Parathyroid adenoma (tissue), 2 donors: ENCODE results near the gene SRSF11.

Source experiments
- H2AFZ ChIP-seq: fragments of 300-600 bp; sonication (generic); one replicate; pipeline ENCODE4 v1.7.0; 2017; ENCODE audit warnings: antibody characterized with exemption, mild to moderate bottlenecking
- H3K27ac ChIP-seq: fragments of 300-600 bp; sonication (generic); one replicate; pipeline ENCODE4 v1.7.0; 2017
- H3K27me3 ChIP-seq: fragments of 300-600 bp; sonication (generic); one replicate; pipeline ENCODE4 v1.7.0; 2017; ENCODE audit warnings: low read length; ENCODE audit not compliant: control insufficient read depth, insufficient read depth
- H3K36me3 ChIP-seq: fragments of 300-600 bp; sonication (generic); one replicate; pipeline ENCODE4 v1.7.0; 2017; ENCODE audit warnings: low read length; ENCODE audit not compliant: control insufficient read depth, insufficient read depth
- H3K4me1 ChIP-seq: fragments of 300-600 bp; sonication (generic); one replicate; pipeline ENCODE4 v1.7.0; 2017; ENCODE audit warnings: control low read depth
- H3K4me2 ChIP-seq: fragments of 300-600 bp; sonication (generic); one replicate; pipeline ENCODE4 v1.7.0; 2017; ENCODE audit warnings: low read length
- H3K4me3 ChIP-seq: fragments of 300-600 bp; sonication (generic); one replicate; pipeline ENCODE4 v1.7.0; 2017; ENCODE audit warnings: low read depth, low read length
- H3K79me2 ChIP-seq: fragments of 300-600 bp; sonication (generic); one replicate; pipeline ENCODE4 v1.7.0; 2017; ENCODE audit warnings: control low read depth
- H3K9ac ChIP-seq: fragments of 300-600 bp; sonication (generic); one replicate; pipeline ENCODE4 v1.7.0; 2017; ENCODE audit warnings: mild to moderate bottlenecking
- H3K9me3 ChIP-seq: fragments of 300-600 bp; sonication (generic); one replicate; pipeline ENCODE4 v1.7.0; 2017; ENCODE audit warnings: low read length; ENCODE audit not compliant: control insufficient read depth
- TF ChIP-seq, protein P1 (sequence below): fragments of 300-600 bp; sonication (generic); IDR thresholded peaks from one replicate; pipeline ENCODE4 v1.7.0; 2017; ENCODE audit warnings: antibody characterized with exemption, mild to moderate bottlenecking
- donor health status: primary hyperparathyroidism.

Gene SRSF11

DNA sequence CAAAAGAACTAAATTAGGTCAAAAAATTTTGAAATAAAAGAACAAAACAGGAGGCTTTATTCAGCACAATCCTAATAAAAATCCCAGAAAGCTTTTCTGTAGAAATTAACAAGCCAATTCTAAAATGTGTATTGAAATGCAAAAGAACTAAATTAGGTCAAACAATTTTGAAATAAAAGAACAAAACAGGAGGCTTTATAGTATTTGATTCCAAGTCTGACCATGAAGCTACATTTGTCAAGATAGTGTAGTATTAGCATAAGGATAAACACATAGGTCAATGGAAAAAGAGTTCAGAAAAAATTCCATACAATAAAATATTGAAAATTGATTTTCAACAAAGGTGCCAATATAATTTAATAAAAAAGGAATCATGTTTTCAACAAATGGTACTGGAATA, 26.6 kb upstream of the SRSF11 start:
- TF ChIP-seq, protein P1, sequence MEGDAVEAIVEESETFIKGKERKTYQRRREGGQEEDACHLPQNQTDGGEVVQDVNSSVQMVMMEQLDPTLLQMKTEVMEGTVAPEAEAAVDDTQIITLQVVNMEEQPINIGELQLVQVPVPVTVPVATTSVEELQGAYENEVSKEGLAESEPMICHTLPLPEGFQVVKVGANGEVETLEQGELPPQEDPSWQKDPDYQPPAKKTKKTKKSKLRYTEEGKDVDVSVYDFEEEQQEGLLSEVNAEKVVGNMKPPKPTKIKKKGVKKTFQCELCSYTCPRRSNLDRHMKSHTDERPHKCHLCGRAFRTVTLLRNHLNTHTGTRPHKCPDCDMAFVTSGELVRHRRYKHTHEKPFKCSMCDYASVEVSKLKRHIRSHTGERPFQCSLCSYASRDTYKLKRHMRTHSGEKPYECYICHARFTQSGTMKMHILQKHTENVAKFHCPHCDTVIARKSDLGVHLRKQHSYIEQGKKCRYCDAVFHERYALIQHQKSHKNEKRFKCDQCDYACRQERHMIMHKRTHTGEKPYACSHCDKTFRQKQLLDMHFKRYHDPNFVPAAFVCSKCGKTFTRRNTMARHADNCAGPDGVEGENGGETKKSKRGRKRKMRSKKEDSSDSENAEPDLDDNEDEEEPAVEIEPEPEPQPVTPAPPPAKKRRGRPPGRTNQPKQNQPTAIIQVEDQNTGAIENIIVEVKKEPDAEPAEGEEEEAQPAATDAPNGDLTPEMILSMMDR: no peak
- H3K36me3 ChIP-seq: no peaks in the 10 kb centered on the region
- no peak overlapping the region for H3K27ac ChIP-seq
- H2AFZ ChIP-seq: no peak overlapping the region
- no peaks in the 10 kb centered on the region for H3K4me1 ChIP-seq
- H3K9ac ChIP-seq: no peak overlapping the region
- no peaks in the 10 kb centered on the region for H3K9me3 ChIP-seq
- no peaks in the 10 kb centered on the region for H3K27me3 ChIP-seq
- no peak overlapping the region for H3K4me2 ChIP-seq
- H3K79me2 ChIP-seq: peaks cover 7% of the 10 kb centered on the region
- no peak overlapping the region for H3K4me3 ChIP-seq

DNA sequence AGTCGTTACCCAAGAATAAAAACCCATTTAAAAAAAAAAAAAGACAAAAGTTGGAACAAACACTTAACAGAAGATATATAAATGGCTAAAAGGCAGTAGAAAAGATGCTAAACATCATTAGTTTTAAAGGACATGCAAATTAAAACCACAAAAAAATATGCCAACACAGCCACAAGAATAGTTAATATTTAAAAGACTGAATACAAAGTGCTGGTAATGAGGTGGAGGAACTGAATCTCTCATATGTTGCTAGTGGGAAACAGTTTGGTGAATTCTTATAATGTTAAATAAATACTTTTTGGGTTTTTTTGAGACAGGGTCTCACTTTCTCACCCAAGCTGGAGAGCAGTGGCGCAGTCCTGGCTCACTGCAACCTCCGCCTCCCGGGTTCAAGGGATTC, 25.8 kb upstream of the SRSF11 start:
- no peak overlapping the region for H3K27ac ChIP-seq
- no peak overlapping the region for H3K4me3 ChIP-seq
- H3K4me1 ChIP-seq: no peaks in the 10 kb centered on the region
- no peak overlapping the region for H3K4me2 ChIP-seq
- peaks cover 10% of the 10 kb centered on the region for H3K79me2 ChIP-seq
- TF ChIP-seq, protein P1: no peak
- H2AFZ ChIP-seq: no peak overlapping the region
- H3K36me3 ChIP-seq: no peaks in the 10 kb centered on the region
- H3K9me3 ChIP-seq: no peaks in the 10 kb centered on the region
- no peak overlapping the region for H3K9ac ChIP-seq
- H3K27me3 ChIP-seq: no peaks in the 10 kb centered on the region

DNA sequence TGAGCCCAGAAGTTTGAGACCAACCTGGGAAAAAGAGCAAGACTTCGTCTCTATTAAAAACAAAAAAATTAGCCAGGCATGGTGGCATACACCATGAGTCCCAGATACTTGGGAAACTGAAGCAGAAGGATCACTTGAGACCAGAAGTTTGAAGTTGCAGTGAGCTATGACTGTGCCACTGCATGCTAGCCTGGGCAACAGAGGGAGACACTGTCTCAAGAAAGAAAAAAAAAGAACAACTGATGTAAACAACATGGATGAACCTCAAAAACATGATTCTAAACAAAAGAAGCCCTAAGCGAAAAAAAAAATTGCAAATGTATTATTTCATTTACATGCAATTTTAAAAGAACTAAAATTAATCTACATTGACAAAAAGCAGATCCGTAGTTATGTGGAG, 24.8 kb upstream of the SRSF11 start:
- Histone ChIP-seq H3K4me2 (no peak overlapping the region), H3K9me3 (no peaks in the 10 kb centered on the region), H3K79me2 (peaks cover 10% of the 10 kb centered on the region), H3K4me3 (no peak overlapping the region), H3K27ac (no peak overlapping the region), H3K36me3 (no peaks in the 10 kb centered on the region), H3K4me1 (no peaks in the 10 kb centered on the region), H3K9ac (no peak overlapping the region), H2AFZ (no peak overlapping the region), H3K27me3 (no peaks in the 10 kb centered on the region)
- TF ChIP-seq, protein P1: no peak

DNA sequence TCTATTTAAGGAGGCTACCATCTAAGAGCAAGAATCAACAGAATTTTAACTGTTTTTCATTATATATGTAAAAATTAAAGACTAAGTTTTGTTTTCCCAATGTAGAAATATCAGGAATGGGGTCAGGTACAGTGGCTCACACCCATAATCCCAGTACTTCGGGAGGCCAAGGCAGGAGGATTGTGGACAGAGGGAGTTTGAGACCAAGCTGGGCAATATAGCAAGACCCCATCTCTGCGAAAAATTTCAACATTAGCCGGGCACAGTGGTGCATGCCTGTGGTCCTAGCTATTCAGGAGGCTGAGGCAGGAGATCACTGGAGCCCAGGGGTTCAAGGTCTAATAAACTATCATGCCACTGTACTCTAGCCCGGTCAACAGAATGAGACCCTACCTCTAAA, 21.1 kb upstream of the SRSF11 start:
- Histone ChIP-seq H2AFZ (no peak overlapping the region), H3K27me3 (no peaks in the 10 kb centered on the region), H3K4me2 (no peak overlapping the region), H3K9me3 (no peaks in the 10 kb centered on the region), H3K27ac (no peak overlapping the region), H3K36me3 (no peaks in the 10 kb centered on the region), H3K4me3 (no peak overlapping the region), H3K79me2 (peaks cover 14% of the 10 kb centered on the region), H3K4me1 (no peaks in the 10 kb centered on the region), H3K9ac (no peak overlapping the region)
- TF ChIP-seq, protein P1: no peak

DNA sequence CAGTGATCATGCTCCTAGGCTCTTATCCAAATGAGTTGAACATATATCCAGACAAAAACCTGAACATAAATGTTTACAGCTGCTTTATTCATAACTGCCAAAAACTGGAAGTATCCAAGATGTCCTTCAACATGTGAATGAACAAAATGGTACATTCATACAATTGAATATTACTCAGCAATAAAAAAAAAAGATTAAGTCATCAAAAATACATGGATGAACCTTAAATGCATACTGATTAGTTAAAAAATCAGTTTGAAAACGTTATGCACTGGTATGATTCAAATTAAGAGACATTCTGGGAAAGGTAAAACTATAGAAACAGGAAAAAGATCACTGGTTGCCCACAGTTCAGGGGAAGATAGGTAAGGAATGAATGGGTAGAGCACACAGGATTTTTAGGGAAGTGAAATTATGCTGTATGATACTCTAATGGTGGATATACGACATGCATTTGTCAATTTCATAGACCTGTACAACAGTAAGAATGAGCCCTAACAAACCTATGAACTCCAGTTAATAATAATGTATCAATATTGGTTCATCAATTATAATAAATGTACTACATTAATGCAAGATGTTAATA, 18.9 kb upstream of the SRSF11 start:
- H3K9ac ChIP-seq: no peak overlapping the region
- TF ChIP-seq, protein P1: no peak
- no peaks in the 10 kb centered on the region for H3K9me3 ChIP-seq
- peaks cover 19% of the 10 kb centered on the region for H3K79me2 ChIP-seq
- H3K27ac ChIP-seq: no peak overlapping the region
- no peak overlapping the region for H2AFZ ChIP-seq
- H3K4me2 ChIP-seq: no peak overlapping the region
- no peaks in the 10 kb centered on the region for H3K4me1 ChIP-seq
- no peaks in the 10 kb centered on the region for H3K27me3 ChIP-seq
- H3K4me3 ChIP-seq: no peak overlapping the region
- H3K36me3 ChIP-seq: no peaks in the 10 kb centered on the region
